GM12878 (cell line): ENCODE measurements around the gene AGO4. TPM values are rescaled to one million over a fixed set of nuclear protein-coding genes. Genes with fewer than 3 reads are reported as not detected.

Source experiments
- ATAC-seq: fragments of 200-7000 bp; cut with Tn5 transposase; 3 replicates; pipeline ENCODE4 v1.9.1; 2020; ENCODE audit warnings: mild to moderate bottlenecking, moderate library complexity
- BruUV-seq: library from RNA; stranded (reverse); fragments of 400-500 nt; replicated peaks from 2 replicates; lab custom pipeline; 2021; lab: Mats Ljungman, UMichigan
- CTCF ChIA-PET: fragments of 300-600 bp; sonication (Branson Sonifier 250); formaldehyde crosslinking; extraction: SDS; loops from one replicate; lab custom pipeline; 2021; ENCODE audit warnings: inconsistent platforms; lab: Yijun Ruan, JAX
- POLR2A ChIA-PET: fragments of 350-600 bp; formaldehyde crosslinking; extraction: SDS; loops from one replicate; lab custom pipeline; 2021; ENCODE audit warnings: inconsistent platforms; lab: Charles Lee
- RAD21 ChIA-PET: fragments of 300-600 bp; sonication (Branson Sonifier 250); formaldehyde crosslinking; loops from one replicate; lab custom pipeline; 2023; ENCODE audit warnings: antibody characterized with exemption; ENCODE audit not compliant: unreplicated experiment; lab: Charles Lee
- SMC1A ChIA-PET: fragments of 300-600 bp; sonication (Branson Sonifier 250); formaldehyde crosslinking; loops from one replicate; lab custom pipeline; 2023; ENCODE audit not compliant: unreplicated experiment, uncharacterized antibody; lab: Charles Lee
- DNase-seq: peaks from one replicate; pipeline ENCODE4 v3.0.0-alpha.2; 2011; ENCODE audit warnings: low read depth, low spot score
- FAIRE-seq: peaks from 3 replicates; lab custom pipeline; 2011; peaks lifted over from hg19 to GRCh38; lab: Jason Lieb, UNC
- H2AFZ ChIP-seq: 2 replicates; pipeline ENCODE4 v1.6.0; 2011; ENCODE audit warnings: low read depth, low read length, control low read depth; ENCODE audit not compliant: control insufficient read depth
- H3K27ac ChIP-seq: 2 replicates; pipeline ENCODE4 v1.5.1; 2011; ENCODE audit warnings: control low read depth; ENCODE audit not compliant: control insufficient read depth, insufficient read depth
- H3K27me3 ChIP-seq, 2 experiments: replicated peaks in 1 of 2; 2 replicates each; pipeline versions ENCODE4 v1.6.0 to v1.6.1; 2011; ENCODE audit warnings: low read length in 1 of 2; ENCODE audit not compliant: control insufficient read depth in 2 of 2, insufficient read depth in 2 of 2
- H3K36me3 ChIP-seq, 2 experiments: 2 replicates each; pipeline ENCODE4 v1.5.1; 2011; ENCODE audit warnings: low read length in 1 of 2; ENCODE audit not compliant: control insufficient read depth in 2 of 2, insufficient read depth in 2 of 2
- H3K4me1 ChIP-seq: 2 replicates; pipeline ENCODE4 v1.6.1; 2011; ENCODE audit warnings: mild to moderate bottlenecking, low read length, moderate library complexity, mixed read lengths; ENCODE audit not compliant: control insufficient read depth, insufficient read depth
- H3K4me2 ChIP-seq: 2 replicates; pipeline ENCODE4 v1.6.0; 2011; ENCODE audit warnings: control low read depth; ENCODE audit not compliant: control insufficient read depth, insufficient read depth
- H3K4me3 ChIP-seq: fragments of 200-600 bp; sonication (generic); 2 replicates; pipeline ENCODE4 v1.5.1; 2016
- H3K79me2 ChIP-seq: 2 replicates; pipeline ENCODE4 v1.6.0; 2011; ENCODE audit warnings: low read length; ENCODE audit not compliant: control insufficient read depth, insufficient read depth
- H3K9ac ChIP-seq: 2 replicates; pipeline ENCODE4 v1.8.0; 2011; ENCODE audit warnings: low read length, control low read depth, mixed read lengths; ENCODE audit not compliant: control insufficient read depth, insufficient read depth
- H3K9me3 ChIP-seq: replicated peaks from 3 replicates; pipeline ENCODE4 v1.5.1; 2011; ENCODE audit warnings: mild to moderate bottlenecking, low read length; ENCODE audit not compliant: control insufficient read depth, insufficient read depth
- H4K20me1 ChIP-seq: 2 replicates; pipeline ENCODE4 v1.6.0; 2011; ENCODE audit not compliant: control insufficient read depth, insufficient read depth
- KAT2A ChIP-seq: conservative IDR thresholded peaks from 2 replicates; pipeline ENCODE4 v1.6.1; 2011; ENCODE audit warnings: low read depth, low read length; ENCODE audit not compliant: control insufficient read depth
- MAX ChIP-seq: IDR thresholded peaks from 2 replicates; pipeline ENCODE4 v1.6.1; 2012; ENCODE audit warnings: low read depth, low read length, improper control_type of control experiment
- MEF2A ChIP-seq: IDR thresholded peaks from 2 replicates; pipeline ENCODE4 v1.6.1; 2011; ENCODE audit warnings: low read depth, mild to moderate bottlenecking, low read length, moderate library complexity; ENCODE audit not compliant: insufficient read depth
- MEF2B ChIP-seq: fragments of 450-650 bp; IDR thresholded peaks from 2 replicates; pipeline ENCODE4 v1.6.1; 2018; ENCODE audit warnings: mild to moderate bottlenecking, moderate library complexity; ENCODE audit not compliant: partially characterized antibody, poor library complexity, severe bottlenecking
- NFYA ChIP-seq: IDR thresholded peaks from 2 replicates; pipeline ENCODE4 v1.6.1; 2011; ENCODE audit warnings: low read depth, mild to moderate bottlenecking, low read length, improper control_type of control experiment, borderline replicate concordance
- NFYB ChIP-seq: IDR thresholded peaks from 2 replicates; pipeline ENCODE4 v1.6.1; 2011; ENCODE audit warnings: low read depth, mild to moderate bottlenecking, low read length, improper control_type of control experiment, moderate library complexity; ENCODE audit not compliant: insufficient read depth
- PRDM15 ChIP-seq: fragments of 450-650 bp; formaldehyde crosslinking; IDR thresholded peaks from 2 replicates; pipeline ENCODE4 v1.4.0; 2020; ENCODE audit warnings: mild to moderate bottlenecking, moderate library complexity
- RFX5 ChIP-seq: IDR thresholded peaks from 2 replicates; pipeline ENCODE4 v1.6.1; 2011; ENCODE audit warnings: low read depth, low read length, improper control_type of control experiment
- SIN3A ChIP-seq: IDR thresholded peaks from 2 replicates; pipeline ENCODE4 v1.6.1; 2012; ENCODE audit warnings: low read depth, low read length, improper control_type of control experiment
- SMC3 ChIP-seq: IDR thresholded peaks from 2 replicates; pipeline ENCODE4 v1.6.1; 2011; ENCODE audit warnings: low read length, improper control_type of control experiment, borderline replicate concordance
- TCF12 ChIP-seq: IDR thresholded peaks from 2 replicates; pipeline ENCODE4 v1.6.1; 2011; ENCODE audit warnings: low read depth, mild to moderate bottlenecking, low read length
- YBX1 ChIP-seq: fragments of 450-650 bp; IDR thresholded peaks from 2 replicates; pipeline ENCODE4 v1.6.1; 2016; ENCODE audit warnings: antibody characterized with exemption
- YY1 ChIP-seq: IDR thresholded peaks from 2 replicates; pipeline ENCODE4 v1.6.1; 2011; ENCODE audit warnings: low read depth, mild to moderate bottlenecking, low read length
- ZBTB11 ChIP-seq: fragments of 450-650 bp; formaldehyde crosslinking; IDR thresholded peaks from 2 replicates; pipeline ENCODE4 v1.5.0; 2022; ENCODE audit warnings: mild to moderate bottlenecking, missing genetic modification characterization
- WGBS: methylation state at CpG from one replicate; pipeline ENCODE4 v1.1.6; 2016; ENCODE audit warnings: low lambda C conversion rate; ENCODE audit not compliant: insufficient replicate concordance, insufficient coverage; ENCODE audit errors: missing lambda C conversion rate; 5-methylcytosine and 5-hydroxymethylcytosine counted together
- in situ Hi-C: fragments of 300-500 bp; cut with MboI; formaldehyde crosslinking; loops from 9 replicates; pipeline ENCODE4 v1.14.3; 2018; ENCODE audit warnings: mixed read lengths
- intact Hi-C: fragments of 100-400 bp; cut with micrococcal nuclease; formaldehyde crosslinking; loops from one replicate; pipeline ENCODE4 v1.14.2; 2022; ENCODE audit not compliant: unreplicated experiment
- polyA plus RNA-seq, 11 experiments: library from polyadenylated mRNA; depleted of rRNA in 4 of 11; unstranded in 6 of 11; stranded (reverse) in 5 of 11; fragments of >200 nt; fragmentation: Nextera tagmentation in 4 of 11; fragmentation: Illumina TruSeq in 1 of 11; extraction: Ambion mirVana in 4 of 11; extraction: Trizol in 1 of 11; gene quantifications; 1 replicate in 1 of 11; 2 replicates in 10 of 11; pipeline versions ENCODE4 v1.2.1 to v1.2.3, GENCODE V29; 2011 to 2016; ENCODE audit warnings: inconsistent platforms in 2 of 11, missing spikeins in 2 of 11, low read depth in 1 of 11
- total RNA-seq, 4 experiments: library from RNA; depleted of rRNA in 3 of 4; stranded (reverse); fragments of >200 nt in 3 of 4; fragmentation: Illumina TruSeq in 1 of 4; extraction: Trizol in 1 of 4; gene quantifications; 2 replicates each; pipeline versions ENCODE4 v1.2.1 to v1.2.3, GENCODE V29; 2013 to 2021

AGO4 gene
- total and polyA plus RNA-seq, 10 of the 15 experiments (the other 5 are each of a cell fraction or from before 2014, with no cell fraction given) = 1.2 to 7.9 (median 3.2) TPM

- no peak overlapping the region for H3K4me2 ChIP-seq
- no peak overlapping the region for H3K4me3 ChIP-seq
- no peaks in the 10 kb centered on the region for H3K36me3 ChIP-seq
- no peak for TF ChIP-seq NFYB
- no peak for TF ChIP-seq MEF2B
- no peak for TF ChIP-seq YY1
- TF ChIP-seq SMC3 = no peak
- no peak for TF ChIP-seq TCF12
- TF ChIP-seq MAX = no peak
- no peak for TF ChIP-seq RFX5
- no peak for TF ChIP-seq NFYA
- TF ChIP-seq KAT2A = no peak
- no peak for TF ChIP-seq YBX1
- TF ChIP-seq MEF2A = no peak
- no peak for TF ChIP-seq PRDM15 (CRISPR knock-in tag)
- no peak for TF ChIP-seq ZBTB11
- TF ChIP-seq SIN3A = no peak
- no peaks in the 10 kb centered on the region for H3K27me3 ChIP-seq
- DNase-seq = no peak
- intact Hi-C loops = no loop called here
- no peaks in the 10 kb centered on the region for H3K9me3 ChIP-seq
- H3K9ac ChIP-seq = no peak overlapping the region
- no peak for FAIRE-seq
- no TSS peak for BruUV-seq
- RAD21 ChIA-PET = interaction anchor here (1.2 to 1.8 kb wide), 3 partner anchors 61 to 327 kb away, joined by 3 to 7 read pairs (median 5); no protein-coding TSS in a partner anchor
- CTCF ChIA-PET = interaction anchor here (0.6 to 7.0 kb wide), 7 partner anchors 14 to 326 kb away, joined by 3 to 58 read pairs (median 16); partner anchors contain the start of gene C1orf216
- H4K20me1 ChIP-seq = no peaks in the 10 kb centered on the region
- H2AFZ ChIP-seq = peak overlapping the region; percentile 6; the same call in 1 of the 2 replicates
- in situ Hi-C loops = loop anchor here (5.0 kb wide), 1 partner anchor 210 kb away; no protein-coding TSS in a partner anchor
- SMC1A ChIA-PET = interaction anchor here (0.6 to 3.3 kb wide), 9 partner anchors 8 to 326 kb away, joined by 3 to 15 read pairs (median 5); no protein-coding TSS in a partner anchor
- POLR2A ChIA-PET = interaction anchor here (1.7 kb wide), 1 partner anchor 9 kb away, joined by 8 read pairs; the partner anchor contains the start of gene CLSPN
- H3K79me2 ChIP-seq = no peaks in the 10 kb centered on the region
- peak; percentile 52 for ATAC-seq
- WGBS = 95% methylated on average over 1 of the region's 1 CpG
- peaks cover 9% of the 10 kb centered on the region for H3K4me1 ChIP-seq
- H3K27ac ChIP-seq = no peak overlapping the region
Measured at GRCh38 chr1:35777109-35777508, 30.7 kb upstream of the AGO4 start.
